OCI-LY1 (cell line): Measurements from ENCODE around the gene PXN.

Experiments
- EZH2 ChIP-seq: fragments of 200-600 bp; sonication (generic), shearing (Covaris generic); IDR thresholded peaks from 2 replicates; pipeline ENCODE4 v1.8.0; 2017; ENCODE audit warnings: borderline replicate concordance, mixed run types, mild to moderate bottlenecking, antibody characterized with exemption, low read length, moderate library complexity, mixed read lengths
- TF ChIP-seq, protein P1 (sequence below): fragments of 200-600 bp; sonication (generic), shearing (Covaris generic); IDR thresholded peaks from 2 replicates; pipeline ENCODE4 v1.5.1; 2017; ENCODE audit warnings: mild to moderate bottlenecking, antibody characterized with exemption, low read length, moderate library complexity, mixed read lengths

GRCh38 chr12:120199025-120199424 is 66.5 kb downstream of the PXN start:
- TF ChIP-seq, protein P1, sequence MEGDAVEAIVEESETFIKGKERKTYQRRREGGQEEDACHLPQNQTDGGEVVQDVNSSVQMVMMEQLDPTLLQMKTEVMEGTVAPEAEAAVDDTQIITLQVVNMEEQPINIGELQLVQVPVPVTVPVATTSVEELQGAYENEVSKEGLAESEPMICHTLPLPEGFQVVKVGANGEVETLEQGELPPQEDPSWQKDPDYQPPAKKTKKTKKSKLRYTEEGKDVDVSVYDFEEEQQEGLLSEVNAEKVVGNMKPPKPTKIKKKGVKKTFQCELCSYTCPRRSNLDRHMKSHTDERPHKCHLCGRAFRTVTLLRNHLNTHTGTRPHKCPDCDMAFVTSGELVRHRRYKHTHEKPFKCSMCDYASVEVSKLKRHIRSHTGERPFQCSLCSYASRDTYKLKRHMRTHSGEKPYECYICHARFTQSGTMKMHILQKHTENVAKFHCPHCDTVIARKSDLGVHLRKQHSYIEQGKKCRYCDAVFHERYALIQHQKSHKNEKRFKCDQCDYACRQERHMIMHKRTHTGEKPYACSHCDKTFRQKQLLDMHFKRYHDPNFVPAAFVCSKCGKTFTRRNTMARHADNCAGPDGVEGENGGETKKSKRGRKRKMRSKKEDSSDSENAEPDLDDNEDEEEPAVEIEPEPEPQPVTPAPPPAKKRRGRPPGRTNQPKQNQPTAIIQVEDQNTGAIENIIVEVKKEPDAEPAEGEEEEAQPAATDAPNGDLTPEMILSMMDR: no peak
- no peak for TF ChIP-seq EZH2
